Skin epidermis (tissue), 12 donors: ENCODE data around the gene WNK2.
A peak's percentile ranks its signal among the peaks of the same experiment; 100 is the strongest.

Experiments used
- H3K27ac ChIP-seq, 21 experiments: fragments of 200-600 bp; sonication (generic) in 11 of 21; one replicate each; pipeline ENCODE4 v1.5.0; 2020; ENCODE audit warnings: mild to moderate bottlenecking in 3 of 21, inconsistent platforms in 2 of 21, moderate library complexity in 2 of 21
- H3K4me3 ChIP-seq, 7 experiments: fragments of 200-600 bp; sonication (generic) in 2 of 7; one replicate each; pipeline ENCODE4 v1.5.0; 2020; ENCODE audit warnings: inconsistent platforms in 2 of 7, mild to moderate bottlenecking in 2 of 7, moderate library complexity in 1 of 7

WNK2 gene

GRCh38 chr9:93229636-93230035 is 45.7 kb downstream of the WNK2 start:
- no peak overlapping the region for H3K4me3 ChIP-seq
- H3K27ac ChIP-seq, result no peak overlapping the region

- no peak overlapping the region for H3K4me3 ChIP-seq
- H3K27ac ChIP-seq, result no peak overlapping the region
Observed at GRCh38 chr9:93230185-93230584, 46.2 kb downstream of the WNK2 start.

GRCh38 chr9:93230601-93231000 is 46.7 kb downstream of the WNK2 start:
- Histone ChIP-seq H3K4me3 (no peak overlapping the region), H3K27ac (no peak overlapping the region)

- peak overlapping the region in 2 of 21 experiments; percentile 31 to 34 for H3K27ac ChIP-seq
Observed at GRCh38 chr9:93231121-93231694, 47.3 kb downstream of the WNK2 start.

GRCh38 chr9:93231716-93232115 is 47.8 kb downstream of the WNK2 start:
- Histone ChIP-seq H3K27ac (no peak overlapping the region), H3K4me3 (no peak overlapping the region)

More at GRCh38 chr9:93231121-93231694, 47.3 kb downstream of the WNK2 start:
- no peak overlapping the region for H3K4me3 ChIP-seq

- Histone ChIP-seq H3K4me3 (no peak overlapping the region), H3K27ac (no peak overlapping the region)
Observed at GRCh38 chr9:93232388-93232960, 48.5 kb downstream of the WNK2 start.

GRCh38 chr9:93233033-93233432 is 49.1 kb downstream of the WNK2 start:
- H3K27ac ChIP-seq, result no peak overlapping the region

GRCh38 chr9:93234600-93234999 is 50.7 kb downstream of the WNK2 start:
- H3K4me3 ChIP-seq, result no peak overlapping the region
- H3K27ac ChIP-seq, result no peak overlapping the region

More at GRCh38 chr9:93233033-93233432, 49.1 kb downstream of the WNK2 start:
- no peak overlapping the region for H3K4me3 ChIP-seq

GRCh38 chr9:93235300-93235960 is 51.5 kb downstream of the WNK2 start:
- H3K4me3 ChIP-seq, result no peak overlapping the region
- no peak overlapping the region for H3K27ac ChIP-seq

GRCh38 chr9:93236541-93237206 is 52.7 kb downstream of the WNK2 start:
- Histone ChIP-seq H3K4me3 (no peak overlapping the region), H3K27ac (no peak overlapping the region)

- H3K27ac ChIP-seq, result no peak overlapping the region
- no peak overlapping the region for H3K4me3 ChIP-seq
Observed at GRCh38 chr9:93237540-93237939, 53.6 kb downstream of the WNK2 start.

GRCh38 chr9:93238953-93239925 is 55.3 kb downstream of the WNK2 start:
- H3K27ac ChIP-seq, result no peak overlapping the region
- no peak overlapping the region for H3K4me3 ChIP-seq

- Histone ChIP-seq H3K4me3 (no peak overlapping the region), H3K27ac (no peak overlapping the region)
Observed at GRCh38 chr9:93240891-93241334, 57.0 kb downstream of the WNK2 start.

- H3K4me3 ChIP-seq, result no peak overlapping the region
- H3K27ac ChIP-seq, result no peak overlapping the region
Observed at GRCh38 chr9:93243112-93243511, 59.2 kb downstream of the WNK2 start.

- Histone ChIP-seq H3K27ac (no peak overlapping the region), H3K4me3 (no peak overlapping the region)
Observed at GRCh38 chr9:93244101-93244500, 60.2 kb downstream of the WNK2 start.

- Histone ChIP-seq H3K27ac (no peak overlapping the region), H3K4me3 (no peak overlapping the region)
Observed at GRCh38 chr9:93244510-93245436, 60.8 kb downstream of the WNK2 start.

GRCh38 chr9:93245437-93245970 is 61.6 kb downstream of the WNK2 start:
- Histone ChIP-seq H3K4me3 (no peak overlapping the region), H3K27ac (no peak overlapping the region)

- Histone ChIP-seq H3K4me3 (no peak overlapping the region), H3K27ac (no peak overlapping the region)
Observed at GRCh38 chr9:93246111-93246510, 62.2 kb downstream of the WNK2 start.
